Activated naive CD8-positive, alpha-beta T cell treated with anti-CD3 and anti-CD28 coated beads for 36 hours (primary cell): ENCODE measurements around the gene CHRNG. TPM values are rescaled to one million over a fixed set of nuclear protein-coding genes. Genes with fewer than 3 reads are reported as not detected.

Source experiments
- DNase-seq: peaks from one replicate; pipeline ENCODE4 v3.0.0; 2021
- H3K27ac Mint-ChIP-seq: one replicate; pipeline ENCODE4 v1.8.0; 2022; ENCODE audit warnings: mild to moderate bottlenecking, moderate library complexity, mixed read lengths
- H3K27me3 Mint-ChIP-seq: one replicate; pipeline ENCODE4 v1.8.0; 2022; ENCODE audit warnings: mild to moderate bottlenecking, mixed read lengths
- H3K36me3 Mint-ChIP-seq: one replicate; pipeline ENCODE4 v1.8.0; 2021; ENCODE audit warnings: mild to moderate bottlenecking, mixed read lengths
- H3K4me1 Mint-ChIP-seq: one replicate; pipeline ENCODE4 v1.8.0; 2021; ENCODE audit warnings: mixed read lengths
- H3K4me3 Mint-ChIP-seq: one replicate; pipeline ENCODE4 v1.8.0; 2022; ENCODE audit warnings: mild to moderate bottlenecking, moderate library complexity, mixed read lengths
- H3K9me3 Mint-ChIP-seq: one replicate; pipeline ENCODE4 v1.8.0; 2022; ENCODE audit warnings: mixed read lengths
- total RNA-seq, 2 experiments: library from RNA; stranded (reverse); gene quantifications; one replicate each; pipeline ENCODE4 v1.2.3, GENCODE V29; 2021

The CHRNG gene
- total RNA-seq, 2 experiments from 2014 or later, result not detected

GRCh38 chr2:232543491-232543890, 4.0 kb downstream of the CHRNG start:
- Mint-ChIP-seq H3K36me3 (peaks cover 36% of the 10 kb centered on the region), H3K27me3 (peaks cover under 1% of the 10 kb centered on the region), H3K27ac (no peak overlapping the region), H3K9me3 (peaks cover 4% of the 10 kb centered on the region), H3K4me1 (peaks cover 22% of the 10 kb centered on the region), H3K4me3 (no peak overlapping the region)
- no peak for DNase-seq

GRCh38 chr2:232543928-232544631, 4.6 kb downstream of the CHRNG start:
- H3K36me3 Mint-ChIP-seq, result peaks cover 42% of the 10 kb centered on the region
- H3K27ac Mint-ChIP-seq, result no peak overlapping the region
- H3K27me3 Mint-ChIP-seq, result no peaks in the 10 kb centered on the region
- H3K9me3 Mint-ChIP-seq, result peaks cover 8% of the 10 kb centered on the region
- DNase-seq, result no peak
- H3K4me3 Mint-ChIP-seq, result no peak overlapping the region
- peaks cover 24% of the 10 kb centered on the region for H3K4me1 Mint-ChIP-seq

GRCh38 chr2:232544674-232545073, 5.2 kb downstream of the CHRNG start:
- Mint-ChIP-seq H3K36me3 (peaks cover 48% of the 10 kb centered on the region), H3K27ac (no peak overlapping the region)

GRCh38 chr2:232545511-232546375, 6.3 kb downstream of the CHRNG start:
- Mint-ChIP-seq H3K4me3 (no peak overlapping the region), H3K9me3 (peaks cover 8% of the 10 kb centered on the region), H3K27ac (no peak overlapping the region)

More at GRCh38 chr2:232544674-232545073, 5.2 kb downstream of the CHRNG start:
- H3K27me3 Mint-ChIP-seq, result no peaks in the 10 kb centered on the region
- peaks cover 8% of the 10 kb centered on the region for H3K9me3 Mint-ChIP-seq
- H3K4me3 Mint-ChIP-seq, result no peak overlapping the region
- DNase-seq, result no peak
- peaks cover 29% of the 10 kb centered on the region for H3K4me1 Mint-ChIP-seq

GRCh38 chr2:232547991-232548390, 8.5 kb downstream of the CHRNG start:
- no peak for DNase-seq
- Mint-ChIP-seq H3K4me3 (no peak overlapping the region), H3K4me1 (peaks cover 47% of the 10 kb centered on the region), H3K9me3 (peaks cover 8% of the 10 kb centered on the region), H3K27ac (no peak overlapping the region), H3K27me3 (no peaks in the 10 kb centered on the region), H3K36me3 (peaks cover 58% of the 10 kb centered on the region)

More at GRCh38 chr2:232545511-232546375, 6.3 kb downstream of the CHRNG start:
- Mint-ChIP-seq H3K36me3 (peaks cover 50% of the 10 kb centered on the region), H3K27me3 (no peaks in the 10 kb centered on the region), H3K4me1 (peaks cover 30% of the 10 kb centered on the region)
- DNase-seq, result no peak

GRCh38 chr2:232549655-232550353, 10.3 kb downstream of the CHRNG start:
- Mint-ChIP-seq H3K4me3 (peak overlapping the region; percentile 99), H3K36me3 (peaks cover 55% of the 10 kb centered on the region), H3K4me1 (peaks cover 65% of the 10 kb centered on the region), H3K9me3 (peaks cover 8% of the 10 kb centered on the region), H3K27ac (peak overlapping the region; percentile 99), H3K27me3 (no peaks in the 10 kb centered on the region)
- no peak for DNase-seq

- Mint-ChIP-seq H3K9me3 (peaks cover 8% of the 10 kb centered on the region), H3K36me3 (peaks cover 49% of the 10 kb centered on the region), H3K4me1 (peaks cover 67% of the 10 kb centered on the region), H3K27me3 (no peaks in the 10 kb centered on the region), H3K4me3 (peak within 1 kb of the TSS; percentile 99), H3K27ac (peak within 1 kb of the TSS; percentile 99)
- DNase-seq, result peak; percentile 94
These were observed 11.1 kb downstream of the CHRNG start, which contains the start of the genes EIF4E2 and TIGD1 for GRCh38 chr2:232550354-232551249. EIF4E2 (plus strand) TSS chr2:232550689; CDS start chr2:232550725, 36 bp downstream. TIGD1 (minus strand) TSS chr2:232550557; CDS start chr2:232549882, 675 bp downstream.

GRCh38 chr2:232551250-232551638, 11.8 kb downstream of the CHRNG start:
- H3K9me3 Mint-ChIP-seq, result peaks cover 8% of the 10 kb centered on the region
- H3K4me3 Mint-ChIP-seq, result peak overlapping the region; percentile 99
- peaks cover 68% of the 10 kb centered on the region for H3K4me1 Mint-ChIP-seq
- no peaks in the 10 kb centered on the region for H3K27me3 Mint-ChIP-seq
- H3K27ac Mint-ChIP-seq, result peak overlapping the region; percentile 99
- DNase-seq, result no peak
- peaks cover 43% of the 10 kb centered on the region for H3K36me3 Mint-ChIP-seq

GRCh38 chr2:232551776-232552175, 12.3 kb downstream of the CHRNG start:
- Mint-ChIP-seq H3K9me3 (peaks cover 8% of the 10 kb centered on the region), H3K27me3 (no peaks in the 10 kb centered on the region), H3K4me1 (peaks cover 64% of the 10 kb centered on the region), H3K27ac (peak overlapping the region; percentile 99), H3K36me3 (peaks cover 40% of the 10 kb centered on the region), H3K4me3 (peak overlapping the region; percentile 99)
- no peak for DNase-seq

- peaks cover 36% of the 10 kb centered on the region for H3K4me1 Mint-ChIP-seq
- H3K27ac Mint-ChIP-seq, result peak overlapping the region; percentile 38
- DNase-seq, result no peak
- H3K9me3 Mint-ChIP-seq, result no peaks in the 10 kb centered on the region
- H3K4me3 Mint-ChIP-seq, result no peak overlapping the region
- H3K36me3 Mint-ChIP-seq, result peaks cover 15% of the 10 kb centered on the region
- H3K27me3 Mint-ChIP-seq, result no peaks in the 10 kb centered on the region
These were observed 16.9 kb downstream of the CHRNG start for GRCh38 chr2:232556426-232556825.

- Mint-ChIP-seq H3K4me1 (no peaks in the 10 kb centered on the region), H3K9me3 (no peaks in the 10 kb centered on the region), H3K27me3 (no peaks in the 10 kb centered on the region), H3K4me3 (no peak overlapping the region), H3K36me3 (peaks cover 22% of the 10 kb centered on the region), H3K27ac (no peak overlapping the region)
- DNase-seq, result no peak
These were observed 23.1 kb downstream of the CHRNG start for GRCh38 chr2:232562515-232563151.

GRCh38 chr2:232563580-232563979, 24.1 kb downstream of the CHRNG start:
- no peaks in the 10 kb centered on the region for H3K27me3 Mint-ChIP-seq
- H3K4me1 Mint-ChIP-seq, result no peaks in the 10 kb centered on the region
- H3K9me3 Mint-ChIP-seq, result no peaks in the 10 kb centered on the region
- no peak for DNase-seq
- H3K4me3 Mint-ChIP-seq, result no peak overlapping the region
- H3K27ac Mint-ChIP-seq, result no peak overlapping the region
- H3K36me3 Mint-ChIP-seq, result peaks cover 21% of the 10 kb centered on the region

GRCh38 chr2:232567721-232568120, 28.2 kb downstream of the CHRNG start:
- Mint-ChIP-seq H3K4me3 (no peak overlapping the region), H3K27ac (no peak overlapping the region), H3K9me3 (no peaks in the 10 kb centered on the region), H3K4me1 (no peaks in the 10 kb centered on the region), H3K27me3 (no peaks in the 10 kb centered on the region), H3K36me3 (peaks cover 21% of the 10 kb centered on the region)
- DNase-seq, result no peak

GRCh38 chr2:232568161-232568560, 28.7 kb downstream of the CHRNG start:
- Mint-ChIP-seq H3K4me3 (no peak overlapping the region), H3K36me3 (peaks cover 21% of the 10 kb centered on the region), H3K9me3 (no peaks in the 10 kb centered on the region), H3K4me1 (no peaks in the 10 kb centered on the region), H3K27ac (no peak overlapping the region), H3K27me3 (no peaks in the 10 kb centered on the region)
- no peak for DNase-seq
